Measurements from ENCODE around the gene SMPDL3A. TPM values are rescaled to one million over a fixed set of nuclear protein-coding genes. Genes with fewer than 3 reads are reported as not detected.

Gene SMPDL3A
- total and polyA plus RNA-seq, 2 of the 13 experiments (the other 11 are each of a cell fraction or from before 2014, with no cell fraction given), result 7.8 to 17.3 TPM

GRCh38 chr6:122817358-122817757 is 28.3 kb downstream of the SMPDL3A start:
- no peak for DNase-seq (ENCODE audit: low spot score)
- Histone ChIP-seq H3K36me3 (replicated peaks in 1 of 2; ENCODE audit: control insufficient read depth in 1 of 2, insufficient read depth in 2 of 2, low read length in 2 of 2) (no peaks in the 10 kb centered on the region), H2AFZ (ENCODE audit: low read length) (peak overlapping the region; percentile 30), H3K27ac (ENCODE audit: extremely low read length, insufficient read depth, low read length) (no peak overlapping the region), H3K27me3 (ENCODE audit: control insufficient read depth in 1 of 2, insufficient read depth in 2 of 2, low read length in 2 of 2) (peaks cover 0 to 6% of the 10 kb centered on the region in 2 experiments; a peak in 1 of 5 replicates), H3K4me1 (ENCODE audit: insufficient read depth, low read length) (peaks cover 19% of the 10 kb centered on the region), H3K79me2 (ENCODE audit: insufficient read depth, low read length) (no peaks in the 10 kb centered on the region), H3K9me3 (ENCODE audit: low read length) (no peaks in the 10 kb centered on the region), H3K4me3 (replicated peaks in 1 of 3; ENCODE audit: insufficient read depth in 1 of 3, low read depth in 2 of 3, low read length in 3 of 3) (no peak overlapping the region), H3K9ac (ENCODE audit: insufficient read depth, low read depth, low read length) (no peak overlapping the region), H4K20me1 (ENCODE audit: insufficient read depth, low read length) (no peaks in the 10 kb centered on the region), H3K4me2 (ENCODE audit: low read depth, low read length) (peak overlapping the region; percentile 44)
- 19% methylated on average over 2 of the region's 2 CpGs for WGBS (ENCODE audit: low lambda C conversion rate)
- TF ChIP-seq DZIP1 (CRISPR knock-in tag; IDR thresholded peaks at IDR 0.05), result no peak
- TF ChIP-seq SAP130 (CRISPR knock-in tag; IDR thresholded peaks at IDR 0.05; ENCODE audit: low read depth), result peak; percentile 5; the same call in 1 of the 2 replicates
- TF ChIP-seq THRA (CRISPR knock-in tag; IDR thresholded peaks at IDR 0.05; ENCODE audit: borderline replicate concordance), result peak; percentile 53; the same call in 1 of the 2 replicates
- no peak for TF ChIP-seq KLF13 (CRISPR knock-in tag; IDR thresholded peaks at IDR 0.05)
- no peak for TF ChIP-seq GATAD2A (CRISPR knock-in tag; IDR thresholded peaks at IDR 0.05)
- TF ChIP-seq NKX3-1 (CRISPR knock-in tag; IDR thresholded peaks at IDR 0.05), result no peak
- no peak for TF ChIP-seq NPAS2 (CRISPR knock-in tag; IDR thresholded peaks at IDR 0.05; ENCODE audit: borderline replicate concordance)
- TF ChIP-seq TERF1 (CRISPR knock-in tag; IDR thresholded peaks at IDR 0.05), result no peak
- TF ChIP-seq ZNF24 (IDR thresholded peaks at IDR 0.05), result no peak
- TF ChIP-seq GMEB1 (CRISPR knock-in tag; IDR thresholded peaks at IDR 0.05; ENCODE audit: borderline replicate concordance), result no peak
- no peak for TF ChIP-seq MED1 (CRISPR knock-in tag; IDR thresholded peaks at IDR 0.05)
- TF ChIP-seq FUBP1 (CRISPR knock-in tag; IDR thresholded peaks at IDR 0.05; ENCODE audit: borderline replicate concordance), result no peak
- FAIRE-seq, result no peak
- no TSS peak for BruUV-seq (replicated peaks)
- intact Hi-C loops (cut with micrococcal nuclease; ENCODE audit: unreplicated experiment), result no loop called here
- in situ Hi-C loops (cut with HindIII; ENCODE audit: extremely low pct_ligation_motif_present, low pct_unique_long_range_greater_than_20kb), result no loop called here
- CTCF ChIA-PET (ENCODE audit: low intra/inter-chr PET ratio, low total read pairs), result no interaction called here
- peak; percentile 79 for ATAC-seq
- POLR2A ChIA-PET, result no interaction called here
